Smooth muscle cell (in vitro differentiated cells): ENCODE measurements around the gene MAN1C1. TPM values are rescaled to one million over a fixed set of nuclear protein-coding genes. Genes with fewer than 3 reads are reported as not detected.

Experiments used
- DNase-seq: peaks from one replicate; lab custom pipeline; 2025; ENCODE audit not compliant: unreplicated experiment; lab: John Stamatoyannopoulos, UW
- H2AFZ ChIP-seq: fragments of 200-600 bp; sonication (generic); 2 replicates; pipeline ENCODE4 v1.6.0; 2016; ENCODE audit warnings: antibody characterized with exemption, low read depth, mild to moderate bottlenecking
- H3F3A ChIP-seq: fragments of 200-600 bp; sonication (generic); 2 replicates; pipeline ENCODE4 v1.6.0; 2017; ENCODE audit warnings: antibody characterized with exemption, low read depth
- H3K27ac ChIP-seq: fragments of 200-600 bp; sonication (generic); 2 replicates; pipeline ENCODE4 v1.5.1; 2016; ENCODE audit warnings: low read depth, mild to moderate bottlenecking
- H3K27me3 ChIP-seq: fragments of 200-600 bp; sonication (generic); 2 replicates; pipeline ENCODE4 v1.6.1; 2016; ENCODE audit warnings: low read depth, mild to moderate bottlenecking
- H3K36me3 ChIP-seq: fragments of 200-600 bp; sonication (generic); 2 replicates; pipeline ENCODE4 v1.5.1; 2016; ENCODE audit warnings: low read depth
- H3K4me1 ChIP-seq: fragments of 200-600 bp; sonication (generic); 2 replicates; pipeline ENCODE4 v1.5.1; 2016; ENCODE audit warnings: low read depth
- H3K4me2 ChIP-seq: fragments of 200-600 bp; sonication (generic); 2 replicates; pipeline ENCODE4 v1.6.0; 2016; ENCODE audit warnings: mild to moderate bottlenecking
- H3K4me3 ChIP-seq: fragments of 200-600 bp; sonication (generic); 2 replicates; pipeline ENCODE4 v1.5.1; 2016; ENCODE audit warnings: mild to moderate bottlenecking
- H3K79me2 ChIP-seq: fragments of 200-600 bp; sonication (generic); 2 replicates; pipeline ENCODE4 v1.6.0; 2016; ENCODE audit warnings: low read depth, mild to moderate bottlenecking
- H3K9ac ChIP-seq: fragments of 200-600 bp; sonication (generic); 2 replicates; pipeline ENCODE4 v1.6.0; 2016; ENCODE audit warnings: low read depth
- H3K9me3 ChIP-seq: fragments of 200-600 bp; sonication (generic); replicated peaks from 2 replicates; pipeline ENCODE4 v1.5.1; 2016; ENCODE audit warnings: low read depth
- H4K20me1 ChIP-seq: fragments of 200-600 bp; sonication (generic); 2 replicates; pipeline ENCODE4 v1.6.0; 2016; ENCODE audit warnings: low read depth
- WGBS: methylation state at CpG from one replicate; pipeline ENCODE4 v1.1.7; 2016; ENCODE audit warnings: low lambda C conversion rate; 5-methylcytosine and 5-hydroxymethylcytosine counted together
- polyA plus RNA-seq: library from polyadenylated mRNA; unstranded; fragments of >200 nt; fragmentation: Nextera tagmentation; extraction: Ambion mirVana; gene quantifications from 2 replicates; pipeline ENCODE4 v1.2.1, GENCODE V29; 2016
- total RNA-seq: library from RNA; depleted of rRNA; stranded (reverse); fragments of >200 nt; gene quantifications from 2 replicates; pipeline ENCODE4 v1.2.3, GENCODE V29; 2014
- TF ChIP-seq, protein P1 (sequence below): fragments of 200-600 bp; sonication (generic); IDR thresholded peaks from 2 replicates; pipeline ENCODE4 v1.5.1; 2017; ENCODE audit warnings: borderline replicate concordance, mild to moderate bottlenecking, antibody characterized with exemption; ENCODE audit not compliant: insufficient read depth, poor library complexity, severe bottlenecking

The MAN1C1 gene
- total and polyA plus RNA-seq, 2 experiments from 2014 or later, result 4.4 to 10.5 TPM

DNA sequence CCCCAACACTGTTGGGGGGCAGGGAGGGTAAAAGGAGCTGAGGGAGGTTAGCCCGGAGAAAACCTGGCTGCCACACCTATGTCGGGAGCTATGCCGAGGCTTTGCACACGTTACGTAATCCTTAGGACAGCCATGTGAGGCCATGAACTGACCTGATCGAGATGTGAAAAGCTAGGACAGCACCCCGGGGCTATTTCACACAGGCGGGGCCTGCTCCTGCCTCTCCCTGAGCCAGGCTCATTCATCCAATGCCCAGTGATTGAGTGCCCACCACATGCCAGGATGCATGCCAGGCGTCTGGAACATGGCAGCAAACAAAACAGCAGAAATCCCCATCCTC, 43.0 kb upstream of the MAN1C1 start:
- H3K9me3 ChIP-seq, result no peaks in the 10 kb centered on the region
- H3K4me2 ChIP-seq, result no peak overlapping the region
- no peaks in the 10 kb centered on the region for H3K79me2 ChIP-seq
- H3K36me3 ChIP-seq, result no peaks in the 10 kb centered on the region
- no peak overlapping the region for H3K27ac ChIP-seq
- TF ChIP-seq, protein P1, sequence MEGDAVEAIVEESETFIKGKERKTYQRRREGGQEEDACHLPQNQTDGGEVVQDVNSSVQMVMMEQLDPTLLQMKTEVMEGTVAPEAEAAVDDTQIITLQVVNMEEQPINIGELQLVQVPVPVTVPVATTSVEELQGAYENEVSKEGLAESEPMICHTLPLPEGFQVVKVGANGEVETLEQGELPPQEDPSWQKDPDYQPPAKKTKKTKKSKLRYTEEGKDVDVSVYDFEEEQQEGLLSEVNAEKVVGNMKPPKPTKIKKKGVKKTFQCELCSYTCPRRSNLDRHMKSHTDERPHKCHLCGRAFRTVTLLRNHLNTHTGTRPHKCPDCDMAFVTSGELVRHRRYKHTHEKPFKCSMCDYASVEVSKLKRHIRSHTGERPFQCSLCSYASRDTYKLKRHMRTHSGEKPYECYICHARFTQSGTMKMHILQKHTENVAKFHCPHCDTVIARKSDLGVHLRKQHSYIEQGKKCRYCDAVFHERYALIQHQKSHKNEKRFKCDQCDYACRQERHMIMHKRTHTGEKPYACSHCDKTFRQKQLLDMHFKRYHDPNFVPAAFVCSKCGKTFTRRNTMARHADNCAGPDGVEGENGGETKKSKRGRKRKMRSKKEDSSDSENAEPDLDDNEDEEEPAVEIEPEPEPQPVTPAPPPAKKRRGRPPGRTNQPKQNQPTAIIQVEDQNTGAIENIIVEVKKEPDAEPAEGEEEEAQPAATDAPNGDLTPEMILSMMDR, result no peak
- no peak overlapping the region for H2AFZ ChIP-seq
- H4K20me1 ChIP-seq, result no peaks in the 10 kb centered on the region
- H3K4me3 ChIP-seq, result no peak overlapping the region
- H3K27me3 ChIP-seq, result no peaks in the 10 kb centered on the region
- H3K4me1 ChIP-seq, result peaks cover 2% of the 10 kb centered on the region
- H3F3A ChIP-seq, result peaks cover 14% of the 10 kb centered on the region
- no peak for DNase-seq
- no peak overlapping the region for H3K9ac ChIP-seq
- 67% methylated on average over 9 of the region's 9 CpGs for WGBS

DNA sequence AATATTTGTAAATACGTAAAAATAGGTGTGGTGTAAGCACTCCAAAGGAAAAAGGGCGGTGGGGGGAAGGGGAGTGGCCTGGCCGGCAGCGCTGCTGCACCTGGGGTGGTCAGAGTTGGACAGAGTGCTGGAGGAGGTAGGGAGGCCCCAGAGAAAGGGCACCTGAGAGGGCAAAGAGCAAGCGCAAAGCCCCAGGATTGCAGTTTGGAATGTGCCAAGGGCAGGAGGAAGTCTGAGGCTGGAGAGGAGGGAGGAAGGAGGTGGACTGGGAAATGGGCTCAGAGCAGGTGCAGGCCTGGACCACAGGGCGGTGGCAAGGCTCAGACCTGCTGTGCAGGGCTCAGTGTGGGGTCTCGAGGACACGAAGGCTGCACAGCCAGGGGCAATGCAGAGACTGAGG, 42.6 kb upstream of the MAN1C1 start:
- no peaks in the 10 kb centered on the region for H3K79me2 ChIP-seq
- no peaks in the 10 kb centered on the region for H3K9me3 ChIP-seq
- H4K20me1 ChIP-seq, result no peaks in the 10 kb centered on the region
- H3K27me3 ChIP-seq, result no peaks in the 10 kb centered on the region
- no peak overlapping the region for H3K4me3 ChIP-seq
- H3K36me3 ChIP-seq, result no peaks in the 10 kb centered on the region
- no peak overlapping the region for H2AFZ ChIP-seq
- DNase-seq, result no peak
- H3K4me1 ChIP-seq, result peaks cover under 1% of the 10 kb centered on the region
- peaks cover 14% of the 10 kb centered on the region for H3F3A ChIP-seq
- H3K4me2 ChIP-seq, result no peak overlapping the region
- 84% methylated on average over 8 of the region's 8 CpGs for WGBS
- TF ChIP-seq, protein P1, result no peak
- no peak overlapping the region for H3K27ac ChIP-seq
- no peak overlapping the region for H3K9ac ChIP-seq

DNA sequence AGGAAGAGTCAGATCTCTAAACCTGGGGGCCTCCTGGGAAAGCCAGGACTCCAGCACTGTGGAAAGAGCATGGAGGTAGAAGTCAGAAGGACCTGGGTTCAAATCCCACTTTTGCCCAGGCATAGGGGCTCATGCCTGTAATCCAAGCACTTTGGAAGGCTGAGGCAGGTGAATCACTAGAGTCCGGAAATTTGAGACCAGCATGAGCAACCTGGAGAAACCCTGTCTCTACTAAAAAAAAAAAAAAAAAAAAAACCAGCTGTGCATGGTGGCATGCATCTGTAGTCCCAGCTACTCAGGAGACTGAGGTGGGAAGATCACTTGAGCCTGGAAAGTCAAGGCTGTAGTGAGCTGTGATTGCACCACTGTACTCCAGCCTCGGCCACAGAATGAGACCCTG, 41.4 kb upstream of the MAN1C1 start:
- no peaks in the 10 kb centered on the region for H4K20me1 ChIP-seq
- H3K4me3 ChIP-seq, result no peak overlapping the region
- TF ChIP-seq, protein P1, result no peak
- H2AFZ ChIP-seq, result no peak overlapping the region
- peaks cover 7% of the 10 kb centered on the region for H3K4me1 ChIP-seq
- H3F3A ChIP-seq, result peaks cover 6% of the 10 kb centered on the region
- H3K27me3 ChIP-seq, result no peaks in the 10 kb centered on the region
- DNase-seq, result no peak
- no peak overlapping the region for H3K4me2 ChIP-seq
- H3K9me3 ChIP-seq, result no peaks in the 10 kb centered on the region
- H3K27ac ChIP-seq, result no peak overlapping the region
- 79% methylated on average over 2 of the region's 2 CpGs for WGBS
- H3K9ac ChIP-seq, result no peak overlapping the region
- H3K79me2 ChIP-seq, result no peaks in the 10 kb centered on the region
- no peaks in the 10 kb centered on the region for H3K36me3 ChIP-seq

DNA sequence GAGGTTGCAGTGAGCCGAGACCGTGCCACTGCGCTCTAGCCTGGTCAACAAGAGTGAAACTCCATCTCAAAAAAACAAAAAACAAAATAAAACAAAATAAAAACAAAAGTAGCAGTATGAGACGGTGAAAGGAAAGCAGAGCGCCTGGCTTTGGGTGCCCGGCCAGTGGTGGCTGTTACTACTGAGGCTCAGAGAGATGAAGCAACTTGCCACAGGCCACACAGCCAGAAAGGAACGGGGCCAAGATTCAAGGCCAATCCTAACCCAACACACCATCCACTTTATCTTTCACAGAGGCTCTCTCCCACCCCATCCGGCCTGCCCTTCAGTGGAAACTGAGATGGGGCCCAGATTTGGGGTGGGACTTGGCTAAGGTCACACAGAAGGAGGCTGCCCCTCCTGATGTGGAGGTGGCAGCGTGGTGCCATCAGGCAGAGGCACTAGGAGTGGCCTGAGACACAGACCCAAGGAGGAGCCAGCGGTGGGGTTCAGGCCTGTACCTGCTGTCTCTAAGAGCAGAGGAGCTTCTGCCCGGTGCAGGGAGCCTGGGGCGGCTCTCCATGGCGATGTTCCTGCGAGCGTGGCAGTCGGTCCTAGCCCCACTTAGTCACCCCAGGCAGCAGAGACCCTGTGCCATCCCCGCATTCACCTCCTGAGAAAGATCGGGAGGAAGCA, 40.0 kb upstream of the MAN1C1 start:
- TF ChIP-seq, protein P1, result no peak
- H4K20me1 ChIP-seq, result no peaks in the 10 kb centered on the region
- DNase-seq, result no peak

More for the DNA sequence above, 40.0 kb upstream of the MAN1C1 start:
- no peak overlapping the region for H3K4me2 ChIP-seq
- H3K9ac ChIP-seq, result no peak overlapping the region
- H3K36me3 ChIP-seq, result no peaks in the 10 kb centered on the region
- H3K79me2 ChIP-seq, result no peaks in the 10 kb centered on the region
- no peak overlapping the region for H3K4me3 ChIP-seq
- no peak overlapping the region for H2AFZ ChIP-seq
- 91% methylated on average over 18 of the region's 18 CpGs for WGBS
- H3K27me3 ChIP-seq, result no peaks in the 10 kb centered on the region
- peaks cover 7% of the 10 kb centered on the region for H3K4me1 ChIP-seq
- no peaks in the 10 kb centered on the region for H3F3A ChIP-seq
- H3K9me3 ChIP-seq, result no peaks in the 10 kb centered on the region
- H3K27ac ChIP-seq, result no peak overlapping the region
